Activated B cell treated with CpG ODN at 0.5 μM for 24 hours (primary cell): ENCODE data around the gene MLLT1. TPM values are rescaled to one million over a fixed set of nuclear protein-coding genes. Genes with fewer than 3 reads are reported as not detected.

Experiments
- ATAC-seq: fragments of 200-7000 bp; cut with Tn5 transposase; one replicate; pipeline ENCODE4 v1.10.0; 2021; ENCODE audit warnings: low read depth, mild to moderate bottlenecking, moderate library complexity
- CTCF ChIA-PET: fragments of 350-600 bp; sonication (Branson Sonifier 250); formaldehyde crosslinking; loops from one replicate; lab custom pipeline; 2021; ENCODE audit warnings: antibody characterized with exemption; lab: Charles Lee
- POLR2A ChIA-PET: fragments of 350-600 bp; sonication (Branson Sonifier 250); formaldehyde crosslinking; loops from one replicate; lab custom pipeline; 2021; ENCODE audit warnings: antibody characterized with exemption; lab: Charles Lee
- DNase-seq: peaks from one replicate; pipeline ENCODE4 v3.0.0; 2022
- H3K27ac Mint-ChIP-seq: one replicate; pipeline ENCODE4 v1.8.0; 2020; ENCODE audit warnings: mixed read lengths
- H3K27me3 Mint-ChIP-seq: one replicate; pipeline ENCODE4 v1.8.0; 2021; ENCODE audit warnings: mixed read lengths
- H3K36me3 Mint-ChIP-seq: one replicate; pipeline ENCODE4 v1.8.0; 2021; ENCODE audit warnings: low read depth, mixed read lengths
- H3K4me1 Mint-ChIP-seq: one replicate; pipeline ENCODE4 v1.8.0; 2021; ENCODE audit warnings: mixed read lengths
- H3K4me3 Mint-ChIP-seq: one replicate; pipeline ENCODE4 v1.8.0; 2020; ENCODE audit warnings: mild to moderate bottlenecking, mixed read lengths
- H3K9me3 Mint-ChIP-seq: one replicate; pipeline ENCODE4 v1.8.0; 2020; ENCODE audit warnings: mixed read lengths
- intact Hi-C: fragments of 100-400 bp; cut with micrococcal nuclease; formaldehyde crosslinking; loops from one replicate; pipeline ENCODE4 v1.15.1; 2024
- total RNA-seq: library from RNA; stranded (reverse); gene quantifications from 2 replicates; pipeline ENCODE4 v1.2.3, GENCODE V29; 2022
- TF ChIP-seq, protein P1 (sequence below): fragments of 200-600 bp; IDR thresholded peaks from one replicate; pipeline ENCODE4 v1.8.0; 2022; ENCODE audit warnings: antibody characterized with exemption, mild to moderate bottlenecking

MLLT1 gene
- total RNA-seq, 1 donor from 2014 or later, result 41.3 TPM

DNA sequence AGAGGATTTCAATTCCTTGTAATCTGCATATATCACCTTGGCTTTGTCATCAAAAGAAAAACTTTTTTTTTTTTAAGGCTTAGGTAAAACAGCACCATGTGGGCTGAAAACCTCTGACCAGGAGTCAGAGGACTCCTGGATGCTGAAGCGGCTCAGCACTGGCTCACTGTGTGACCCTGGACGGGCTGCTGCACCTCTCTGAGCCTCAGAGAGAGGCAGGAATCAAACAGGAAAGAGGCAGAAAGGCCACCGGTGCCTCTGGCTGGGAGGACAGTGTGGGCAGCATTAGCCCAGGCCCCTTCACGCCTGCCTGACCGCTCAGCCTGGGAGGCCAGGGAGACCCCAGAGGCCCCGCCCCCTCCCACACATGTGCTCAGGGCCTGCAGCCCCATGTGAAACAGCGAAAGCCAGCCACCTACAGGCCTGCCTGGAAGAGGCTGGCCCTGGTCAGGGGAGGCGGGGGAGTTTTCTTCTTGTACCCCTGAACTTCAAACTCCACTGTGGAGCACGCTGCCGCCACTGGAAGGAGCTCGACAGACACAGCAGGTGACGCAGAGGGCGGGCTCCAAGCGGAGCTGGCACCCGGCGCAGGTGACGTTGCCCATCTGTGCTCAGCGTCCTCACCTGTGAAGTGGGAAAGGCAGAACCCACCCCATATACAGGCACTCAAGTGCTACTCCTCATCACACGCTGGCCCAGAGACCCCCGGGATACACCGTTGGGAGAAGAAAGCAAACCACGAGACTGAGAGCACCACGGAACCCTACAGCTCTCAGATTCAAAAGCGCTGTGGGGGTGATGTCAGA lies 39.7 kb downstream of the MLLT1 start:
- H3K4me1 Mint-ChIP-seq, result peaks cover 29% of the 10 kb centered on the region
- ATAC-seq, result no peak
- CTCF ChIA-PET, result interaction anchor here (0.6 kb wide), 1 partner anchor 623 kb away, joined by 3 read pairs; no protein-coding TSS in a partner anchor
- POLR2A ChIA-PET, result no interaction called here
- H3K27ac Mint-ChIP-seq, result no peak overlapping the region
- no peaks in the 10 kb centered on the region for H3K27me3 Mint-ChIP-seq
- TF ChIP-seq, protein P1, sequence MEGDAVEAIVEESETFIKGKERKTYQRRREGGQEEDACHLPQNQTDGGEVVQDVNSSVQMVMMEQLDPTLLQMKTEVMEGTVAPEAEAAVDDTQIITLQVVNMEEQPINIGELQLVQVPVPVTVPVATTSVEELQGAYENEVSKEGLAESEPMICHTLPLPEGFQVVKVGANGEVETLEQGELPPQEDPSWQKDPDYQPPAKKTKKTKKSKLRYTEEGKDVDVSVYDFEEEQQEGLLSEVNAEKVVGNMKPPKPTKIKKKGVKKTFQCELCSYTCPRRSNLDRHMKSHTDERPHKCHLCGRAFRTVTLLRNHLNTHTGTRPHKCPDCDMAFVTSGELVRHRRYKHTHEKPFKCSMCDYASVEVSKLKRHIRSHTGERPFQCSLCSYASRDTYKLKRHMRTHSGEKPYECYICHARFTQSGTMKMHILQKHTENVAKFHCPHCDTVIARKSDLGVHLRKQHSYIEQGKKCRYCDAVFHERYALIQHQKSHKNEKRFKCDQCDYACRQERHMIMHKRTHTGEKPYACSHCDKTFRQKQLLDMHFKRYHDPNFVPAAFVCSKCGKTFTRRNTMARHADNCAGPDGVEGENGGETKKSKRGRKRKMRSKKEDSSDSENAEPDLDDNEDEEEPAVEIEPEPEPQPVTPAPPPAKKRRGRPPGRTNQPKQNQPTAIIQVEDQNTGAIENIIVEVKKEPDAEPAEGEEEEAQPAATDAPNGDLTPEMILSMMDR, result no peak
- no peak for DNase-seq
- no peak overlapping the region for H3K4me3 Mint-ChIP-seq
- intact Hi-C loops, result loop anchor here (5.0 kb wide), 1 partner anchor 37 kb away; the partner anchor contains the start of gene MLLT1
- no peaks in the 10 kb centered on the region for H3K36me3 Mint-ChIP-seq
- H3K9me3 Mint-ChIP-seq, result no peaks in the 10 kb centered on the region

DNA sequence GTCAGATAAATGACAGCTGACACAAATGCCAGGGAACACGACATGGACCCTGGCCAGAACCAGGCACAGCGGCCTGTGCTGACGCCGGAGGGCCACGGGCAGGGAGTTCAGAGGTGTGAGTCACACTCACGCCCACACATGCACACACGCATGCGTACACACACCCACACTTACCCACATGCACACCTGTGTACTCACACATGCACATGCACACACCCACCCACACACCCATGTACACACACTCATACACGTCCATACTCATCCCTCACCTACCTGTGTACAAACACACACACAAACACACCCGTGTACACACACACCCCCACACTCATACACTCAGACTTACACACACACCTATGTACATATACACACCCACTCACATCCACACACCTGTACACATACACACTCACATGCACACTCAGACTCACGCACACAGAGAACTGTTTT lies 40.4 kb downstream of the MLLT1 start:
- POLR2A ChIA-PET, result no interaction called here
- Mint-ChIP-seq H3K4me1 (peaks cover 31% of the 10 kb centered on the region), H3K27ac (no peak overlapping the region), H3K27me3 (no peaks in the 10 kb centered on the region), H3K36me3 (no peaks in the 10 kb centered on the region), H3K4me3 (no peak overlapping the region), H3K9me3 (no peaks in the 10 kb centered on the region)
- intact Hi-C loops, result no loop called here
- DNase-seq (no peak), ATAC-seq (no peak)
- TF ChIP-seq, protein P1, result no peak
- CTCF ChIA-PET, result no interaction called here

DNA sequence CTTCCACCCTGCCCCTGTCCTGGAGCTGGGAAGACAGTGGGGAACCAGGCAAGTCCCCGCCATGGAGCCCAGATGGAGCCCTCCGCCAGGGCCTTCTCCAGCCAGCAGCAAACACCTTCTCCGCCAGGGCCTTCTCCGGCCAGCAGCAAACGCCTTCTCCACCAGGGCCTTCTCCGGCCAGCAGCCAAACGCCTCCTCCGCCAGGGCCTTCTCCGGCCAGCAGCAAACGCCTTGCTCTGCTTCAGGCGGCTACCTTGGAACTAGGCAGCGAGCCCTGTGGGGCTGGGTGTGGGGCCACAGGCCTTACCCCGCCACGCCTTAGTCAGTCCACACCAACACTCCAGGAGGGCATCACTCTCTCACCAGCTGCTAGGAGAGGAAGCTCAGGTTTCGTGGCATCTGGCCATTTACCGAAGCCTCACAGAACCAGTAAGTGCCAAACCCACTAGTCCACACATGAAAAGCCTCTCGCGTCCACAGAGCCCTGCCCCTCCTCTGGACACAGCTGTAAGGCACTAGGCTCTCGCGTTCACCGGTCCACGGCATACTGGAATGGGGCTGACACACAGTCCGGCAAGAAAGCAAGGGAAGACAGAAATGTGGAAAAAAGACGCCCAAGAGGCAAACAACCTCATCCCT lies 41.0 kb downstream of the MLLT1 start:
- no peaks in the 10 kb centered on the region for H3K36me3 Mint-ChIP-seq
- ChIA-PET POLR2A (no interaction called here), CTCF (interaction anchor here (1.2 kb wide), 1 partner anchor 20 kb away, joined by 3 read pairs; no protein-coding TSS in a partner anchor)
- H3K4me3 Mint-ChIP-seq, result no peak overlapping the region
- no peak overlapping the region for H3K27ac Mint-ChIP-seq
- DNase-seq (no peak), ATAC-seq (no peak)
- TF ChIP-seq, protein P1, result no peak
- no peaks in the 10 kb centered on the region for H3K9me3 Mint-ChIP-seq
- intact Hi-C loops, result no loop called here
- H3K27me3 Mint-ChIP-seq, result no peaks in the 10 kb centered on the region
- H3K4me1 Mint-ChIP-seq, result peaks cover 28% of the 10 kb centered on the region

DNA sequence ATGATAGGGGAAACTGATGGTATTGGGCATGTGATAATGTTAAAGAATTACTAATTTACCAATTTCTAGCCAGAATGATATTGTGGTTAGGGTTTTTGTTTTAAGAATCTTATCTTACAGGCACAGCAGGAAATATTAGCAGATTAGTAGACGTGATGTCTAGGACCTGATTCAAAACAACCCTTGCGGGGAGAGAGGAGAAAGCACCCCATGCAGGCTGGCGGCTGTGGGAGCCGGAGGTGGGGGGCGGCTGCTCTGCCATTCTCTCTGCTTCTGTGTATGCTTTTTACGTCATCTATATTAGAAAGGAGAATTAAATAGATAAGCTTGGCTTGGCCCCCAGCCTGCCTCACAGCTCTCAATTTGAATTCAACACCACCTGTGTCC lies 41.5 kb downstream of the MLLT1 start:
- H3K4me3 Mint-ChIP-seq, result no peak overlapping the region
- TF ChIP-seq, protein P1, result no peak
- no peaks in the 10 kb centered on the region for H3K27me3 Mint-ChIP-seq
- no peak overlapping the region for H3K27ac Mint-ChIP-seq
- ChIA-PET CTCF (interaction anchor here (1.2 kb wide), 1 partner anchor 19 kb away, joined by 3 read pairs; no protein-coding TSS in a partner anchor), POLR2A (no interaction called here)
- no peaks in the 10 kb centered on the region for H3K9me3 Mint-ChIP-seq
- intact Hi-C loops, result no loop called here
- DNase-seq (no peak), ATAC-seq (no peak)
- peaks cover 25% of the 10 kb centered on the region for H3K4me1 Mint-ChIP-seq
- H3K36me3 Mint-ChIP-seq, result no peaks in the 10 kb centered on the region
